H9 (cell line): ENCODE data around the gene MNX1. TPM values are rescaled to one million over a fixed set of nuclear protein-coding genes. Genes with fewer than 3 reads are reported as not detected.

Experiments used
- DNase-seq: peaks from one replicate; pipeline ENCODE4 v3.0.0-alpha.2; 2017
- H2AFZ ChIP-seq: one replicate; pipeline ENCODE4 v1.6.1; 2013; ENCODE audit warnings: mild to moderate bottlenecking, low read length, control low read depth, moderate library complexity
- H2AK5ac ChIP-seq: 2 replicates; pipeline ENCODE4 v1.6.1; 2013; ENCODE audit warnings: low read length, control low read depth, mixed read lengths; ENCODE audit not compliant: insufficient read length
- H2BK120ac ChIP-seq: one replicate; pipeline ENCODE4 v1.6.1; 2013; ENCODE audit warnings: low read depth, mild to moderate bottlenecking, low read length, control low read depth, inconsistent platforms; ENCODE audit not compliant: poor library complexity, severe bottlenecking
- H2BK12ac ChIP-seq: 2 replicates; pipeline ENCODE4 v1.6.1; 2013; ENCODE audit warnings: low read length, control low read depth, mixed read lengths, low read depth; ENCODE audit not compliant: insufficient read length
- H2BK15ac ChIP-seq: 2 replicates; pipeline ENCODE4 v1.6.1; 2013; ENCODE audit warnings: low read depth, low read length, control low read depth
- H2BK20ac ChIP-seq: one replicate; pipeline ENCODE4 v1.6.1; 2013; ENCODE audit warnings: low read depth, mild to moderate bottlenecking, low read length, control low read depth, inconsistent platforms; ENCODE audit not compliant: poor library complexity, severe bottlenecking
- H2BK5ac ChIP-seq: 2 replicates; pipeline ENCODE4 v1.6.1; 2013; ENCODE audit warnings: low read length, control low read depth, mixed read lengths; ENCODE audit not compliant: insufficient read length
- H3K14ac ChIP-seq: 2 replicates; pipeline ENCODE4 v1.6.1; 2013; ENCODE audit warnings: low read length, control low read depth; ENCODE audit not compliant: insufficient read depth
- H3K18ac ChIP-seq: 2 replicates; pipeline ENCODE4 v1.6.1; 2013; ENCODE audit warnings: low read depth, mild to moderate bottlenecking, mixed read lengths, low read length, control low read depth; ENCODE audit not compliant: insufficient read length
- H3K23ac ChIP-seq: 2 replicates; pipeline ENCODE4 v1.6.1; 2013; ENCODE audit warnings: low read length, control low read depth, mixed read lengths, low read depth; ENCODE audit not compliant: insufficient read length
- H3K23me2 ChIP-seq: 2 replicates; pipeline ENCODE4 v1.6.1; 2013; ENCODE audit warnings: low read depth, mild to moderate bottlenecking, mixed read lengths, low read length, control low read depth; ENCODE audit not compliant: insufficient read length, poor library complexity, severe bottlenecking
- H3K27ac ChIP-seq: 2 replicates; pipeline ENCODE4 v1.5.1; 2013; ENCODE audit warnings: low read length, control low read depth, mixed read lengths, low read depth; ENCODE audit not compliant: insufficient read length
- H3K27me3 ChIP-seq: 2 replicates; pipeline ENCODE4 v1.6.1; 2013; ENCODE audit warnings: low read length, control low read depth, inconsistent platforms; ENCODE audit not compliant: insufficient read depth
- H3K4ac ChIP-seq: 2 replicates; pipeline ENCODE4 v1.6.1; 2013; ENCODE audit warnings: low read depth, mild to moderate bottlenecking, control low read depth, inconsistent platforms, low read length, moderate library complexity
- H3K4me1 ChIP-seq: 2 replicates; pipeline ENCODE4 v1.6.1; 2013; ENCODE audit warnings: low read length, control low read depth, inconsistent platforms; ENCODE audit not compliant: insufficient read depth
- H3K4me2 ChIP-seq: 2 replicates; pipeline ENCODE4 v1.6.1; 2013; ENCODE audit warnings: low read length, control low read depth, mixed read lengths; ENCODE audit not compliant: insufficient read length, insufficient read depth
- H3K56ac ChIP-seq: 2 replicates; pipeline ENCODE4 v1.6.1; 2013; ENCODE audit warnings: low read depth, mild to moderate bottlenecking, mixed read lengths, low read length, control low read depth; ENCODE audit not compliant: insufficient read length
- H3K79me1 ChIP-seq: 2 replicates; pipeline ENCODE4 v1.6.1; 2013; ENCODE audit warnings: low read depth, mild to moderate bottlenecking, moderate library complexity, low read length, control low read depth, inconsistent platforms; ENCODE audit not compliant: insufficient read depth, poor library complexity, severe bottlenecking
- H3K79me2 ChIP-seq: 2 replicates; pipeline ENCODE4 v1.6.1; 2013; ENCODE audit warnings: low read length, control low read depth, inconsistent platforms; ENCODE audit not compliant: insufficient read depth
- H3K9ac ChIP-seq: 2 replicates; pipeline ENCODE4 v1.6.1; 2013; ENCODE audit warnings: low read length, control low read depth, mixed read lengths; ENCODE audit not compliant: insufficient read length; ENCODE audit errors: extremely low read depth
- H3K9me3 ChIP-seq: one replicate; pipeline ENCODE4 v1.6.1; 2013; ENCODE audit warnings: low read depth, low read length, inconsistent platforms; ENCODE audit not compliant: control insufficient read depth
- H3T11ph ChIP-seq: one replicate; pipeline ENCODE4 v1.6.1; 2013; ENCODE audit warnings: mild to moderate bottlenecking, low read length, control low read depth, inconsistent platforms
- H4K20me1 ChIP-seq: one replicate; pipeline ENCODE4 v1.6.1; 2013; ENCODE audit not compliant: control insufficient read depth, insufficient read length, insufficient read depth
- H4K5ac ChIP-seq: 2 replicates; pipeline ENCODE4 v1.6.1; 2013; ENCODE audit warnings: low read depth, mild to moderate bottlenecking, mixed read lengths, low read length, control low read depth; ENCODE audit not compliant: insufficient read length
- H4K8ac ChIP-seq: replicated peaks from 2 replicates; pipeline ENCODE4 v1.6.1; 2013; ENCODE audit warnings: low read length, control low read depth, mixed read lengths, low read depth; ENCODE audit not compliant: insufficient read length
- H4K91ac ChIP-seq: 2 replicates; pipeline ENCODE4 v1.6.1; 2013; ENCODE audit warnings: low read depth, mild to moderate bottlenecking, moderate library complexity, mixed read lengths, low read length, control low read depth; ENCODE audit not compliant: insufficient read length
- H3K27ac Mint-ChIP-seq, 3 experiments: 2 replicates in 2 of 3; 3 replicates in 1 of 3; pipeline ENCODE4 v1.8.0; 2020 to 2021; ENCODE audit warnings: mixed read lengths in 3 of 3, mild to moderate bottlenecking in 1 of 3, moderate library complexity in 1 of 3
- H3K27me3 Mint-ChIP-seq: 2 replicates; pipeline ENCODE4 v1.8.0; 2021; ENCODE audit warnings: low read depth, mild to moderate bottlenecking, moderate library complexity, mixed read lengths
- H3K36me3 Mint-ChIP-seq, 3 experiments: 2 replicates in 2 of 3; 3 replicates in 1 of 3; pipeline ENCODE4 v1.8.0; 2020 to 2021; ENCODE audit warnings: low read depth in 3 of 3, mixed read lengths in 3 of 3; ENCODE audit not compliant: insufficient read depth in 1 of 3
- H3K4me1 Mint-ChIP-seq, 2 experiments: 2 replicates each; pipeline ENCODE4 v1.8.0; 2020; ENCODE audit warnings: mixed read lengths in 2 of 2
- H3K4me3 Mint-ChIP-seq, 2 experiments: 2 replicates in 1 of 2; 3 replicates in 1 of 2; pipeline ENCODE4 v1.8.0; 2020 to 2021; ENCODE audit warnings: mild to moderate bottlenecking in 2 of 2, mixed read lengths in 2 of 2, moderate library complexity in 1 of 2
- H3K9me3 Mint-ChIP-seq, 2 experiments: 2 replicates in 1 of 2; 3 replicates in 1 of 2; pipeline ENCODE4 v1.8.0; 2020; ENCODE audit warnings: mild to moderate bottlenecking in 2 of 2, mixed read lengths in 2 of 2, moderate library complexity in 1 of 2
- WGBS: extraction: QIAGEN DNeasy Blood & Tissue Kit; methylation state at CpG from one replicate; pipeline ENCODE4 v1.1.7; 2013; ENCODE audit warnings: missing lambda C conversion rate, low lambda C conversion rate, mixed read lengths; ENCODE audit not compliant: insufficient read length; ENCODE audit errors: extremely low coverage; 5-methylcytosine and 5-hydroxymethylcytosine counted together
- total RNA-seq: library from RNA; stranded (reverse); gene quantifications from 2 replicates; pipeline ENCODE4 v1.2.1, GENCODE V29; 2021
- TF ChIP-seq, protein P1 (sequence below): fragments of 200-600 bp; sonication (generic); conservative IDR thresholded peaks from 3 replicates; pipeline ENCODE4 v1.8.0; 2021; ENCODE audit warnings: antibody characterized with exemption, mild to moderate bottlenecking

The MNX1 gene
- total RNA-seq, 1 experiment from 2014 or later = not detected

DNA sequence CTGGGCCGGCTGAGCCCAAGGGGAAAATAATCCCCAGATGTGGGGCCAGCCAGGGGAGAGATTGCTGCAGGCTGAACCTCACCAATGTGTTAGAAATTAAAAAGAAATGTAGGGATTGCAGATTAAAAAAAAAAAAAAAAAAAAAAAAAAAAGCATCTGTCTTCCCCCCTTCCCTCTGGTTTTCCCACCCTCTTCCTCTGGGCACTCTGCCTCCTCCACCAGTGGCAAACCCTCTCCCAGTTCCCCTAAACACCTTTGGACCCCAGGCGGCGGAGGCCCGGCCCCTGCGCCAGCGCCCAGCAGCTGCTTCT, 7.1 kb downstream of the MNX1 start:
- Histone ChIP-seq H3K14ac (no peak overlapping the region), H3K23ac (no peak overlapping the region), H3K4me1 (0 out of 2 replicates have a peak, but pooled peaks cover 4% of the 10 kb centered on the region), H2BK15ac (no peak overlapping the region), H3K23me2 (no peaks in the 10 kb centered on the region), H2AK5ac (no peak overlapping the region), H2BK5ac (no peak overlapping the region), H4K8ac (no peak overlapping the region), H3K18ac (no peak overlapping the region), H3K4ac (no peak overlapping the region), H3T11ph (no peak overlapping the region), H3K79me2 (no peaks in the 10 kb centered on the region), H2BK20ac (no peak overlapping the region), H2BK12ac (no peak overlapping the region), H3K79me1 (no peaks in the 10 kb centered on the region), H3K9me3 (no peaks in the 10 kb centered on the region), H3K9ac (no peak overlapping the region), H2AFZ (no peak overlapping the region), H3K56ac (no peak overlapping the region), H3K27me3 (peaks cover 90% of the 10 kb centered on the region), H4K91ac (no peak overlapping the region), H4K20me1 (no peaks in the 10 kb centered on the region), H2BK120ac (no peak overlapping the region), H3K4me2 (peak overlapping the region; percentile 11), H3K27ac (no peak overlapping the region), H4K5ac (no peak overlapping the region)
- H3K4me1 Mint-ChIP-seq = peaks cover 12 to 29% of the 10 kb centered on the region in 2 experiments
- WGBS = no CpG with 5 or more reads among the region's 6 CpGs
- no peaks in the 10 kb centered on the region; a peak in 1 of 7 replicates for H3K36me3 Mint-ChIP-seq
- peaks cover under 1 to 9% of the 10 kb centered on the region in 2 experiments; a peak in 2 of 5 replicates for H3K9me3 Mint-ChIP-seq
- H3K27me3 Mint-ChIP-seq = peaks cover 96% of the 10 kb centered on the region
- no peak for DNase-seq
- H3K4me3 Mint-ChIP-seq = peak overlapping the region in 1 of 2 experiments; percentile 69; a peak in 3 of 5 replicates
- H3K27ac Mint-ChIP-seq = no peak overlapping the region
- TF ChIP-seq, protein P1, sequence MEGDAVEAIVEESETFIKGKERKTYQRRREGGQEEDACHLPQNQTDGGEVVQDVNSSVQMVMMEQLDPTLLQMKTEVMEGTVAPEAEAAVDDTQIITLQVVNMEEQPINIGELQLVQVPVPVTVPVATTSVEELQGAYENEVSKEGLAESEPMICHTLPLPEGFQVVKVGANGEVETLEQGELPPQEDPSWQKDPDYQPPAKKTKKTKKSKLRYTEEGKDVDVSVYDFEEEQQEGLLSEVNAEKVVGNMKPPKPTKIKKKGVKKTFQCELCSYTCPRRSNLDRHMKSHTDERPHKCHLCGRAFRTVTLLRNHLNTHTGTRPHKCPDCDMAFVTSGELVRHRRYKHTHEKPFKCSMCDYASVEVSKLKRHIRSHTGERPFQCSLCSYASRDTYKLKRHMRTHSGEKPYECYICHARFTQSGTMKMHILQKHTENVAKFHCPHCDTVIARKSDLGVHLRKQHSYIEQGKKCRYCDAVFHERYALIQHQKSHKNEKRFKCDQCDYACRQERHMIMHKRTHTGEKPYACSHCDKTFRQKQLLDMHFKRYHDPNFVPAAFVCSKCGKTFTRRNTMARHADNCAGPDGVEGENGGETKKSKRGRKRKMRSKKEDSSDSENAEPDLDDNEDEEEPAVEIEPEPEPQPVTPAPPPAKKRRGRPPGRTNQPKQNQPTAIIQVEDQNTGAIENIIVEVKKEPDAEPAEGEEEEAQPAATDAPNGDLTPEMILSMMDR = no peak
